Measurements from ENCODE around the gene DENND2D. TPM values are rescaled to one million over a fixed set of nuclear protein-coding genes. Genes with fewer than 3 reads are reported as not detected.

The DENND2D gene
- total RNA-seq, 2 donors from 2014 or later = 0.89 to 2.6 TPM

DNA sequence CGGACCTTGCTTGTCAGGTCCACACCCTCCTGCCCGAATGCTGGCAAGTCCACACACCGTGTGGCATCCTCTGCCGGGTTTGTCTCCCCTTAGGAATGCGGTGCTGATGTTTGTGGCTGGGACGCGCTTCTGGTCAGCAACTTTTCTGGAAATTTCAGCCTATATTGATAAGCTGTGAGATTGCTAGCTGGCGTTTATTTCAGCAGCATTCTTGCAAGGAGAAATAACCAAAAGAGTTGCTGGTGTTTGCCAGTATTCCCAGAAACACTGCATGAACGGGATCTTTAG, 59.8 kb downstream of the DENND2D start:
- Mint-ChIP-seq H3K9me3 (no peaks in the 10 kb centered on the region), H3K4me1 (peaks cover 36% of the 10 kb centered on the region), H3K27ac (peak overlapping the region; percentile 95), H3K27me3 (ENCODE audit: insufficient read depth) (no peaks in the 10 kb centered on the region), H3K36me3 (ENCODE audit: low read depth) (peaks cover 24% of the 10 kb centered on the region), H3K4me3 (peak overlapping the region; percentile 91)
- Histone ChIP-seq H3K36me3 (ENCODE audit: control insufficient read depth, insufficient read depth, low read length) (peaks cover 17% of the 10 kb centered on the region), H3K9ac (ENCODE audit: extremely low read depth, low read length, poor library complexity, severe bottlenecking) (peak overlapping the region; percentile 71), H3K4me1 (ENCODE audit: control insufficient read depth, insufficient read depth, low read length) (no peaks in the 10 kb centered on the region), H3K4me3 (ENCODE audit: low read length) (peak overlapping the region; percentile 92), H3K27ac (ENCODE audit: low read depth, low read length) (peak overlapping the region; percentile 92), H3K27me3 (ENCODE audit: control insufficient read depth, insufficient read depth, low read length, poor library complexity, severe bottlenecking) (no peaks in the 10 kb centered on the region), H3K9me3 (ENCODE audit: control insufficient read depth, low read length) (no peaks in the 10 kb centered on the region)
- TF ChIP-seq CTCF (conservative IDR thresholded peaks at IDR 0.05) = no peak
- WGBS, 2 experiments (ENCODE audit: insufficient coverage in 1 of 2, insufficient read length in 1 of 2) = 1 to 2% methylated on average over 9 of the region's 9 CpGs
- DNase-seq = peak; percentile 84

GRCh38 chr1:111139956-111140679, 60.3 kb downstream of the DENND2D start, which contains the start of the genes CEPT1 and DRAM2:
CEPT1 (plus strand) TSS chr1:111140223; CDS start chr1:111147715, 7,492 bp downstream.
DRAM2 (minus strand) TSS chr1:111140093; CDS start chr1:111131554, 8,539 bp downstream.
- Mint-ChIP-seq H3K36me3 (ENCODE audit: low read depth) (peaks cover 29% of the 10 kb centered on the region), H3K9me3 (no peaks in the 10 kb centered on the region), H3K27ac (peak within 1 kb of the TSS; percentile 95), H3K4me3 (peak within 1 kb of the TSS; percentile 91), H3K4me1 (peaks cover 42% of the 10 kb centered on the region), H3K27me3 (ENCODE audit: insufficient read depth) (no peaks in the 10 kb centered on the region)
- TF ChIP-seq CTCF (conservative IDR thresholded peaks at IDR 0.05) = no peak
- Histone ChIP-seq H3K9me3 (ENCODE audit: control insufficient read depth, low read length) (no peaks in the 10 kb centered on the region), H3K36me3 (ENCODE audit: control insufficient read depth, insufficient read depth, low read length) (peaks cover 22% of the 10 kb centered on the region), H3K9ac (ENCODE audit: extremely low read depth, low read length, poor library complexity, severe bottlenecking) (peak within 1 kb of the TSS; percentile 71), H3K27me3 (ENCODE audit: control insufficient read depth, insufficient read depth, low read length, poor library complexity, severe bottlenecking) (no peaks in the 10 kb centered on the region), H3K27ac (ENCODE audit: low read depth, low read length) (peak within 1 kb of the TSS; percentile 92), H3K4me3 (ENCODE audit: low read length) (peak within 1 kb of the TSS; percentile 92), H3K4me1 (ENCODE audit: control insufficient read depth, insufficient read depth, low read length) (no peaks in the 10 kb centered on the region)
- peak; percentile 98 for DNase-seq
- WGBS, 2 experiments (ENCODE audit: insufficient coverage in 1 of 2, insufficient read length in 1 of 2) = 0 to 1% methylated on average over 20 to 68 of the region's 68 CpGs

- H3K4me1 ChIP-seq (ENCODE audit: control insufficient read depth, insufficient read depth, low read length) = no peaks in the 10 kb centered on the region
- Mint-ChIP-seq H3K27ac (peak overlapping the region; percentile 95), H3K9me3 (no peaks in the 10 kb centered on the region), H3K36me3 (ENCODE audit: low read depth) (peaks cover 32% of the 10 kb centered on the region), H3K27me3 (ENCODE audit: insufficient read depth) (no peaks in the 10 kb centered on the region), H3K4me3 (peak overlapping the region; percentile 91), H3K4me1 (peaks cover 44% of the 10 kb centered on the region)
- no peaks in the 10 kb centered on the region for H3K9me3 ChIP-seq (ENCODE audit: control insufficient read depth, low read length)
- WGBS, 2 experiments (ENCODE audit: insufficient coverage in 1 of 2, insufficient read length in 1 of 2) = 0% methylated on average over 4 to 33 of the region's 33 CpGs
- peak overlapping the region; percentile 92 for H3K4me3 ChIP-seq (ENCODE audit: low read length)
- DNase-seq = peak; percentile 86
- TF ChIP-seq CTCF (conservative IDR thresholded peaks at IDR 0.05) = no peak
- H3K36me3 ChIP-seq (ENCODE audit: control insufficient read depth, insufficient read depth, low read length) = peaks cover 26% of the 10 kb centered on the region
- H3K27me3 ChIP-seq (ENCODE audit: control insufficient read depth, insufficient read depth, low read length, poor library complexity, severe bottlenecking) = no peaks in the 10 kb centered on the region
- peak overlapping the region; percentile 92 for H3K27ac ChIP-seq (ENCODE audit: low read depth, low read length)
- peak overlapping the region; percentile 71 for H3K9ac ChIP-seq (ENCODE audit: extremely low read depth, low read length, poor library complexity, severe bottlenecking)
These were observed 61.0 kb downstream of the DENND2D start for GRCh38 chr1:111139324-111139955.

Other genes with a start within 250 kb of the DENND2D start
- gene LRIF1, start 236.7 kb downstream of the DENND2D start, total RNA-seq = 10 to 100 TPM; 13.7 to 20.1 TPM
- gene DRAM2, start 60.6 kb downstream of the DENND2D start, total RNA-seq = 10 to 100 TPM; 49.7 to 64.9 TPM
- gene CEPT1, start 60.4 kb downstream of the DENND2D start, total RNA-seq = 10 to 100 TPM; 28.0 to 33.3 TPM
- not detected for gene CHI3L2, start 27.1 kb upstream of the DENND2D start, total RNA-seq
- not detected for gene CHIA, start 90.2 kb upstream of the DENND2D start, total RNA-seq
- 1 to 10 TPM in 1 of 2 donors, under 1 TPM in 1; 0.73 to 4.2 TPM for gene OVGP1, start 227.1 kb upstream of the DENND2D start, total RNA-seq
- 10 to 100 TPM; 60.4 to 68.4 TPM for gene WDR77, start 248.6 kb upstream of the DENND2D start, total RNA-seq
- 100 to 1,000 TPM; 165 to 181 TPM for gene ATP5PB, start 248.8 kb upstream of the DENND2D start, total RNA-seq

All from endodermal cell (in vitro differentiated cells).